ENCODE measurements around the gene XXYLT1.

- TF ChIP-seq USF2 (IDR thresholded peaks at IDR 0.05; ENCODE audit: low read length): no peak
- TF ChIP-seq JUND (IDR thresholded peaks at IDR 0.05; ENCODE audit: low read length): no peak
- TF ChIP-seq POLR2A (IDR thresholded peaks at IDR 0.05; ENCODE audit: control extremely low read depth in 1 of 2, low read depth in 2 of 2, low read length in 2 of 2): no peak
- TF ChIP-seq JUN (IDR thresholded peaks at IDR 0.05; ENCODE audit: low read depth, low read length): no peak
- TF ChIP-seq GABPA (IDR thresholded peaks at IDR 0.05; ENCODE audit: borderline replicate concordance, insufficient read depth, low read length): no peak
- no peak for TF ChIP-seq EP300 (IDR thresholded peaks at IDR 0.05; ENCODE audit: borderline replicate concordance in 1 of 2, low read depth in 2 of 2, low read length in 2 of 2)
Measured at GRCh38 chr3:195020921-195021320, 250.0 kb downstream of the XXYLT1 start.
